Upper lobe of right lung (tissue), 1 donor: ENCODE results near the gene TBX4. TPM values are rescaled to one million over a fixed set of nuclear protein-coding genes. Genes with fewer than 3 reads are reported as not detected.

Experiments
- ATAC-seq: fragments of 200-7000 bp; cut with Tn5 transposase; one replicate; pipeline ENCODE4 v1.9.1; 2020; ENCODE audit warnings: mild to moderate bottlenecking, moderate library complexity
- DNase-seq: peaks from one replicate; pipeline ENCODE4 v3.0.0-alpha.2; 2020
- H3K27ac ChIP-seq: fragments of 200-600 bp; one replicate; pipeline ENCODE4 v1.8.0; 2022
- H3K27me3 ChIP-seq: fragments of 200-600 bp; one replicate; pipeline ENCODE4 v1.8.0; 2022; ENCODE audit warnings: mild to moderate bottlenecking
- H3K36me3 ChIP-seq: fragments of 200-600 bp; one replicate; pipeline ENCODE4 v1.8.0; 2022
- H3K4me1 ChIP-seq: fragments of 200-600 bp; one replicate; pipeline ENCODE4 v1.8.0; 2022
- H3K4me3 ChIP-seq: fragments of 200-600 bp; one replicate; pipeline ENCODE4 v1.8.0; 2022; ENCODE audit warnings: mild to moderate bottlenecking
- H3K9me3 ChIP-seq: fragments of 200-600 bp; one replicate; pipeline ENCODE4 v1.8.0; 2022
- CTCF ChIP-seq: fragments of 200-600 bp; IDR thresholded peaks from one replicate; pipeline ENCODE4 v1.8.0; 2022; ENCODE audit warnings: antibody characterized with exemption
- intact Hi-C: fragments of 100-400 bp; cut with DNase I; formaldehyde crosslinking; loops from one replicate; pipeline ENCODE4 v1.11.0; 2022
- total RNA-seq: library from RNA; stranded (reverse); fragmentation: NEBNext Ultra II Directional; extraction: Animal tissue kit (Norgen Biotek cat#: 25700); gene quantifications from one replicate; pipeline ENCODE4 v1.2.1, GENCODE V29; 2021
- donor health status: DM: no; HTN: yes; CAD: no; lungs with severe emphysema.

Gene TBX4
- total RNA-seq, 1 donor from 2014 or later = 28.6 TPM

GRCh38 chr17:61414141-61414935, 37.9 kb upstream of the TBX4 start:
- no peak for ATAC-seq
- H3K27ac ChIP-seq = peak overlapping the region; percentile 90
- H3K9me3 ChIP-seq = no peaks in the 10 kb centered on the region

GRCh38 chr17:61414936-61415251, 37.3 kb upstream of the TBX4 start:
- H3K27ac ChIP-seq = peak overlapping the region; percentile 90
- no peak for TF ChIP-seq CTCF
- intact Hi-C loops = no loop called here
- H3K36me3 ChIP-seq = no peaks in the 10 kb centered on the region
- ATAC-seq = no peak
- H3K27me3 ChIP-seq = peaks cover 8% of the 10 kb centered on the region
- no peak overlapping the region for H3K4me3 ChIP-seq
- DNase-seq = no peak
- H3K4me1 ChIP-seq = peaks cover 30% of the 10 kb centered on the region
- no peaks in the 10 kb centered on the region for H3K9me3 ChIP-seq

More at GRCh38 chr17:61414141-61414935, 37.9 kb upstream of the TBX4 start:
- DNase-seq = peak; percentile 76
- Histone ChIP-seq H3K36me3 (no peaks in the 10 kb centered on the region), H3K4me3 (peak overlapping the region; percentile 73), H3K27me3 (peaks cover 11% of the 10 kb centered on the region), H3K4me1 (peaks cover 33% of the 10 kb centered on the region)
- TF ChIP-seq CTCF = no peak
- intact Hi-C loops = no loop called here

- Histone ChIP-seq H3K4me1 (peaks cover 23% of the 10 kb centered on the region), H3K27ac (peak overlapping the region; percentile 90), H3K4me3 (no peak overlapping the region), H3K9me3 (no peaks in the 10 kb centered on the region), H3K27me3 (peaks cover 1% of the 10 kb centered on the region), H3K36me3 (no peaks in the 10 kb centered on the region)
- ATAC-seq (no peak), DNase-seq (no peak)
- intact Hi-C loops = no loop called here
- no peak for TF ChIP-seq CTCF
These were observed 36.6 kb upstream of the TBX4 start for GRCh38 chr17:61415374-61416210.

- DNase-seq = no peak
- Histone ChIP-seq H3K27ac (peak overlapping the region; percentile 90), H3K9me3 (no peaks in the 10 kb centered on the region), H3K36me3 (no peaks in the 10 kb centered on the region), H3K27me3 (no peaks in the 10 kb centered on the region), H3K4me3 (no peak overlapping the region), H3K4me1 (peaks cover 21% of the 10 kb centered on the region)
- intact Hi-C loops = no loop called here
- TF ChIP-seq CTCF = no peak
- no peak for ATAC-seq
These were observed 36.0 kb upstream of the TBX4 start for GRCh38 chr17:61416211-61416539.

GRCh38 chr17:61416540-61417363, 35.5 kb upstream of the TBX4 start:
- Histone ChIP-seq H3K9me3 (no peaks in the 10 kb centered on the region), H3K4me3 (peak overlapping the region; percentile 11), H3K4me1 (peaks cover 21% of the 10 kb centered on the region), H3K27ac (peak overlapping the region; percentile 90), H3K27me3 (no peaks in the 10 kb centered on the region), H3K36me3 (no peaks in the 10 kb centered on the region)
- peak; percentile 93 for TF ChIP-seq CTCF
- intact Hi-C loops = no loop called here
- DNase-seq (peak; percentile 92), ATAC-seq (peak; percentile 77)
